Measurements from ENCODE around the gene DLL1. TPM values are rescaled to one million over a fixed set of nuclear protein-coding genes. Genes with fewer than 3 reads are reported as not detected.

The DLL1 gene
- total and polyA plus RNA-seq, 8 donors = 3.4 to 38.5 (median 5.8) TPM; not detected in 1

DNA sequence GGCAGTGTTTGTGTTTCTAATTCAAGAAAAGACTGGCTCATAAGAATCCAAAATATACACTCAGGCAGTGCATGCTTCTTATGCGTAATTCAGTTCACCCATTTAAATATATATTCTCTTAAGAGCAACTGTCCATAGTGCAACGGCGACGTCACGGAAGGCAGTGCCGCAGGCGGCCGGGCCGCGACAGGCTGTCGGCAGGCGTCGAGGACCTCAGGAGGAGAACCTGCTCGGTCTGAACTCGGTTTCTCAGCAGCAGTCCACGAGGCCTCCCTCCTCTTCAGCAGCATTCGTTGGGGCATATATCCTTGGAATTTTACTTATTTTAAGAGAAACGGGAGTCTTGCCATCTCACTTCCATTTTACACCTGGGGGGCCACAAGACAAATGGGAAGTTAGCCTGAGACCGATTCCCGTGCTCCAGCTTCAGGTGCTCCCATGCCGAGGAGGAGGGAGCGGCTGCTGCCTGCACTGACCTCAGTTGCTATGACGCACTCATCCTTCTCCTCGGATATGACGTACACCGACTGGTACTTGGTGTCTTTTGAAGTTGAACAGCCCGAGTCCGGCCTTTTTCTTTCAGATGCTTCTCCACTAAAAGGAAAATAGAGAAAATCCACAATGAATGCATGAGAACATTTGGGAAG lies 8.2 kb downstream of the DLL1 start:
- intact Hi-C loops (cut with DNase I; ENCODE audit: low total_unique reads) = loop anchor here (10.0 kb wide), 1 partner anchor 448 kb away; no protein-coding TSS in a partner anchor
- peaks cover 0 to 32% (median 5%) of the 10 kb centered on the region in 3 donors for H3K27me3 ChIP-seq
- peak in 1 of 2 donors; percentile 20 for DNase-seq
- no peak overlapping the region for H3K27ac ChIP-seq
- TF ChIP-seq POLR2AphosphoS5 (IDR thresholded peaks at IDR 0.05) (no peak), POLR2A (IDR thresholded peaks at IDR 0.05) (no peak), EP300 (IDR thresholded peaks at IDR 0.05) (no peak)
- TF ChIP-seq, protein P1, sequence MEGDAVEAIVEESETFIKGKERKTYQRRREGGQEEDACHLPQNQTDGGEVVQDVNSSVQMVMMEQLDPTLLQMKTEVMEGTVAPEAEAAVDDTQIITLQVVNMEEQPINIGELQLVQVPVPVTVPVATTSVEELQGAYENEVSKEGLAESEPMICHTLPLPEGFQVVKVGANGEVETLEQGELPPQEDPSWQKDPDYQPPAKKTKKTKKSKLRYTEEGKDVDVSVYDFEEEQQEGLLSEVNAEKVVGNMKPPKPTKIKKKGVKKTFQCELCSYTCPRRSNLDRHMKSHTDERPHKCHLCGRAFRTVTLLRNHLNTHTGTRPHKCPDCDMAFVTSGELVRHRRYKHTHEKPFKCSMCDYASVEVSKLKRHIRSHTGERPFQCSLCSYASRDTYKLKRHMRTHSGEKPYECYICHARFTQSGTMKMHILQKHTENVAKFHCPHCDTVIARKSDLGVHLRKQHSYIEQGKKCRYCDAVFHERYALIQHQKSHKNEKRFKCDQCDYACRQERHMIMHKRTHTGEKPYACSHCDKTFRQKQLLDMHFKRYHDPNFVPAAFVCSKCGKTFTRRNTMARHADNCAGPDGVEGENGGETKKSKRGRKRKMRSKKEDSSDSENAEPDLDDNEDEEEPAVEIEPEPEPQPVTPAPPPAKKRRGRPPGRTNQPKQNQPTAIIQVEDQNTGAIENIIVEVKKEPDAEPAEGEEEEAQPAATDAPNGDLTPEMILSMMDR (IDR thresholded peaks at IDR 0.05) = no peak
- peaks cover 20 to 48% (median 29%) of the 10 kb centered on the region in 4 donors for H3K4me1 ChIP-seq
- no peak overlapping the region for H3K4me3 ChIP-seq
- H3K9me3 ChIP-seq = no peaks in the 10 kb centered on the region
- H3K36me3 ChIP-seq = peaks cover 10 to 43% (median 31%) of the 10 kb centered on the region in 4 donors
- 92 to 95% (median 94%) methylated on average over 28 of the region's 28 CpGs for WGBS, 5 donors

DNA sequence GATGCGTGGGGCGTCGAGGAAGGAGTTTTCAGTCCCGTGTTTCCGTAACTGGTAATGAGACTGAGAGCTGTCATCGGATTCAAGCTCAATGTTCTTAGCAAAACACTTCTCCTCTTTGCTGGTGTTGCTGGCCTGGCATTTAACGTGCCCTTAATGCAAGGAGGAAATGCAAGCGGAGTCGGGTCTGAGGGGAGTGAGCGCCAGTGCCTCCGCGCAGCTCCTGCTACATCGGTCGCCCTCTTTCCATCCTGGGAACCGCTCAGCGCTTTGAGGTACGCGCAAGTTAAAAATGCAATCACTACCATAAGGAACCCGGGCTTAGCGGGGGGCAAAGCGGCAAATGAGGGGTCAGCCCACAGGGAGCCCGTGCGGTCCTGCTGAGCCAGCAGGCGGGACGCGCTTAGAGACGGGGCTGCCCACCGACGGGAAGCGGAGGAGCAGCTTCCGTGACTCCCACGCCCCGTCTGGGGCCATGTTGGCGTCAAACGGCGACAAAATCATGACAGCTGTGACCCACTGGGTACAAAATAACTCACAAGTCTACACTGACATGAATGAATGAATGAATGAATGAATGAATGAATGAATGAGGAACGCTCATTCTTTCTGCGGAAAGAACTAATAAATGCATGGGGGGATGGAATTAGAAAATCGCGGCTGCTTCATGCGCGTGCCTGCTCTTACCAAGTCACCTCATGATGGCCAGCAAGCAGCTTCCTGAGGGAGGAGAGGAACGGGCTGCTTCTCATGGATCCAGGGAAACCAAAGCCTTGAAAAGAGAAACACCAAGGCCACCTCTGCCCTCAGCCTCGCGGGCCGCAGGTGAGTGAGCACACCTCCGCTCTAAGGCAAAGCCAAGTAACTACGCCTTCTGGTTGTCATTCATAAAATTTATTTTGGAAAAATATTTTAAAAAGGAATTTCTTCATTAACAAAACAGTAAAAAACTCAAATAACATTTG lies 9.3 kb downstream of the DLL1 start:
- H3K36me3 ChIP-seq = peaks cover 10 to 43% (median 31%) of the 10 kb centered on the region in 4 donors
- H3K4me3 ChIP-seq = no peak overlapping the region
- H3K9me3 ChIP-seq = no peaks in the 10 kb centered on the region
- TF ChIP-seq, protein P1 (IDR thresholded peaks at IDR 0.05) = no peak
- TF ChIP-seq POLR2AphosphoS5 (IDR thresholded peaks at IDR 0.05) (no peak), POLR2A (IDR thresholded peaks at IDR 0.05) (no peak), EP300 (IDR thresholded peaks at IDR 0.05) (no peak)
- peak overlapping the region in 1 of 5 donors; percentile 71 for H3K27ac ChIP-seq
- peaks cover 14 to 38% (median 20%) of the 10 kb centered on the region in 4 donors for H3K4me1 ChIP-seq
- intact Hi-C loops (cut with DNase I; ENCODE audit: low total_unique reads) = loop anchor here (10.0 kb wide), 1 partner anchor 447 kb away; no protein-coding TSS in a partner anchor
- peak in 1 of 2 donors; percentile 20 for DNase-seq
- H3K27me3 ChIP-seq = peaks cover 0 to 22% (median 0%) of the 10 kb centered on the region in 3 donors
- 88 to 95% (median 95%) methylated on average over 46 to 48 of the region's 48 CpGs for WGBS, 5 donors

DNA sequence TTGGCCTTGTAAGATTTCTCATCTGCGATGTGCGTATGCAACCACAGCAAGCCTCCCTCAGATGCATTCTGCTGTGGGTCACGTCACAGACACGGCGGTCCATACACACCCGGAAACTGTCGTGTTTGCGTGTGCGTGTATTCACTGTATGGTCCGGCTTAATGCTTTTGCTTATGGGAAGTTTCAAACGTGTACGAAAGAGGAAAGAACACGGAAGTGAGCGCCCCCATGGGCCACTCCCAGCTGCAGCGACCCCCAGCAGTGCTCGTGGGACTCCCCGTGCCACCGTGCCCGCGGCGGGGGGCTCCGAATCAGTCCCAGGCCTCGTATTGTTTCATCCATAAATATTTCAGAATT lies 10.2 kb downstream of the DLL1 start:
- Histone ChIP-seq H3K9me3 (no peaks in the 10 kb centered on the region), H3K4me3 (peak overlapping the region; percentile 7 to 36 (median 29)), H3K36me3 (peaks cover 10 to 42% (median 31%) of the 10 kb centered on the region in 4 donors), H3K4me1 (peaks cover 8 to 31% (median 16%) of the 10 kb centered on the region in 4 donors), H3K27ac (peak overlapping the region; percentile 68 to 85 (median 75)), H3K27me3 (peaks cover 0 to 15% (median 0%) of the 10 kb centered on the region in 3 donors)
- intact Hi-C loops (cut with DNase I; ENCODE audit: low total_unique reads) = loop anchor here (10.0 kb wide), 1 partner anchor 446 kb away; no protein-coding TSS in a partner anchor
- DNase-seq = no peak
- no peak for TF ChIP-seq POLR2AphosphoS5 (IDR thresholded peaks at IDR 0.05)
- no peak for TF ChIP-seq POLR2A (IDR thresholded peaks at IDR 0.05)
- TF ChIP-seq EP300 (IDR thresholded peaks at IDR 0.05) = no peak
- TF ChIP-seq, protein P1 (IDR thresholded peaks at IDR 0.05) = no peak
- 41 to 71% (median 48%) methylated on average over 23 of the region's 23 CpGs for WGBS, 5 donors

Data from stomach (tissue), 9 donors.